GM21619 (cell line): ENCODE results near the gene HBP1.

Experiments used
- ATAC-seq: cut with Tn5 transposase; IDR thresholded peaks from one replicate; pipeline ENCODE4 v1.9.1; 2021; ENCODE audit not compliant: unreplicated experiment

Gene HBP1

GRCh38 chr7:107180378-107180777 lies 11.6 kb downstream of the HBP1 start:
- ATAC-seq, result no peak

GRCh38 chr7:107181172-107181571 lies 12.4 kb downstream of the HBP1 start:
- no peak for ATAC-seq

- no peak for ATAC-seq
Measured at GRCh38 chr7:107185716-107186115, 16.9 kb downstream of the HBP1 start.

- ATAC-seq, result no peak
Measured at GRCh38 chr7:107186240-107186639, 17.4 kb downstream of the HBP1 start.

GRCh38 chr7:107187774-107188173 lies 19.0 kb downstream of the HBP1 start:
- no peak for ATAC-seq

GRCh38 chr7:107190090-107190489 lies 21.3 kb downstream of the HBP1 start:
- no peak for ATAC-seq

- no peak for ATAC-seq
Measured at GRCh38 chr7:107194052-107194451, 25.2 kb downstream of the HBP1 start.

GRCh38 chr7:107196834-107197610 lies 28.2 kb downstream of the HBP1 start:
- ATAC-seq, result no peak

- ATAC-seq, result no peak
Measured at GRCh38 chr7:107201795-107202450, 33.1 kb downstream of the HBP1 start.

GRCh38 chr7:107203607-107204006 lies 34.8 kb downstream of the HBP1 start:
- ATAC-seq, result no peak

- no peak for ATAC-seq
Measured at GRCh38 chr7:107206136-107206535, 37.3 kb downstream of the HBP1 start.

- no peak for ATAC-seq
Measured at GRCh38 chr7:107206706-107207105, 37.9 kb downstream of the HBP1 start.

GRCh38 chr7:107207459-107207858 lies 38.7 kb downstream of the HBP1 start:
- no peak for ATAC-seq

GRCh38 chr7:107208024-107208521 lies 39.3 kb downstream of the HBP1 start:
- ATAC-seq, result no peak

- no peak for ATAC-seq
Measured at GRCh38 chr7:107208563-107208962, 39.8 kb downstream of the HBP1 start.

- ATAC-seq, result no peak
Measured at GRCh38 chr7:107209565-107209964, 40.8 kb downstream of the HBP1 start.

- ATAC-seq, result no peak
Measured at GRCh38 chr7:107210400-107210799, 41.6 kb downstream of the HBP1 start.

- no peak for ATAC-seq
Measured at GRCh38 chr7:107212725-107213124, 43.9 kb downstream of the HBP1 start.

GRCh38 chr7:107213193-107213788 lies 44.5 kb downstream of the HBP1 start:
- ATAC-seq, result no peak

- ATAC-seq, result no peak
Measured at GRCh38 chr7:107213945-107214344, 45.1 kb downstream of the HBP1 start.

GRCh38 chr7:107219563-107220244 lies 50.9 kb downstream of the HBP1 start:
- no peak for ATAC-seq
